WERI-Rb-1 (cell line): Measurements from ENCODE around the gene SLC25A23.
"Not testable (repeated sequence)": the region's sequence is repeated elsewhere in the genome, so short reads cannot be mapped to it uniquely, and the experiment has no call there.

Experiments
- DNase-seq: peaks from one replicate; pipeline ENCODE4 v3.0.0-alpha.2; 2020
- H3K27ac ChIP-seq: fragments of 250-450 bp; sonication (Bioruptor Pico); 2 replicates; pipeline ENCODE4 v1.5.1; 2020; ENCODE audit warnings: mild to moderate bottlenecking, moderate library complexity
- H3K27me3 ChIP-seq: fragments of 250-450 bp; sonication (Bioruptor Pico); 2 replicates; pipeline ENCODE4 v1.5.1; 2021; ENCODE audit warnings: mild to moderate bottlenecking, low read depth, moderate library complexity; ENCODE audit not compliant: insufficient read depth, severe bottlenecking
- H3K36me3 ChIP-seq: fragments of 250-450 bp; sonication (Bioruptor Pico); 2 replicates; pipeline ENCODE4 v1.5.1; 2020; ENCODE audit warnings: mild to moderate bottlenecking, moderate library complexity
- H3K4me3 ChIP-seq: 2 replicates; pipeline ENCODE4 v1.5.1; 2011; ENCODE audit warnings: low read depth, mild to moderate bottlenecking, control low read depth, low read length
- H3K9me3 ChIP-seq: fragments of 250-450 bp; sonication (Bioruptor Pico); 2 replicates; pipeline ENCODE4 v1.5.1; 2021; ENCODE audit warnings: mild to moderate bottlenecking, moderate library complexity; ENCODE audit not compliant: severe bottlenecking
- TF ChIP-seq, protein P1 (sequence below): IDR thresholded peaks from 2 replicates; pipeline ENCODE4 v1.5.1; 2011; ENCODE audit warnings: low read depth, mild to moderate bottlenecking, control low read depth, inconsistent platforms, low read length

SLC25A23 gene

DNA sequence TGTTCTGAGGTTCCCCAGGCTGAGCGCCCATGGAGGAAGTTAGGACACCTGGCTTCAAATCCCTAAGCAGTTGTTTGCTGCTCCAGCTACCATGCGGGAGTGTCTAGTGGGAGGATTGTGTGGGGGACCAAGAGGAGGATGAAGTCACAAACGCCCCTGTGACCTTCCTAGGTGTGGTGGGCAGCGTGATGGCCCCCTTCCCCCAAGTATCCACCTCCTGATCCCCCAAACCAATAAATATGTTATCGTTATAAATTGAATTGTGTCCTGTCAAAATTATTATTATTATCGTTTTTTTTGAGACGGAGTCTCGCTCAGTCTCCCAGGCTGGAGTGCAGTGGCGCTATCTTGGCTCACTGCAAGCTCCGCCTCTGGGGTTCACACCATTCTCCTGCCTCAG is 25.9 kb downstream of the SLC25A23 start, which contains the start of gene SLC25A41:
TSS of gene SLC25A41 (minus strand) at position 101 of the 400 bp plus-strand sequence. CDS start at position 31, 70 bp downstream.
- Histone ChIP-seq H3K36me3 (no peaks in the 10 kb centered on the region), H3K27me3 (no peaks in the 10 kb centered on the region), H3K27ac (no peak within 1 kb of the TSS), H3K4me3 (no peak within 1 kb of the TSS), H3K9me3 (no peaks in the 10 kb centered on the region)
- DNase-seq, result no peak
- TF ChIP-seq, protein P1, sequence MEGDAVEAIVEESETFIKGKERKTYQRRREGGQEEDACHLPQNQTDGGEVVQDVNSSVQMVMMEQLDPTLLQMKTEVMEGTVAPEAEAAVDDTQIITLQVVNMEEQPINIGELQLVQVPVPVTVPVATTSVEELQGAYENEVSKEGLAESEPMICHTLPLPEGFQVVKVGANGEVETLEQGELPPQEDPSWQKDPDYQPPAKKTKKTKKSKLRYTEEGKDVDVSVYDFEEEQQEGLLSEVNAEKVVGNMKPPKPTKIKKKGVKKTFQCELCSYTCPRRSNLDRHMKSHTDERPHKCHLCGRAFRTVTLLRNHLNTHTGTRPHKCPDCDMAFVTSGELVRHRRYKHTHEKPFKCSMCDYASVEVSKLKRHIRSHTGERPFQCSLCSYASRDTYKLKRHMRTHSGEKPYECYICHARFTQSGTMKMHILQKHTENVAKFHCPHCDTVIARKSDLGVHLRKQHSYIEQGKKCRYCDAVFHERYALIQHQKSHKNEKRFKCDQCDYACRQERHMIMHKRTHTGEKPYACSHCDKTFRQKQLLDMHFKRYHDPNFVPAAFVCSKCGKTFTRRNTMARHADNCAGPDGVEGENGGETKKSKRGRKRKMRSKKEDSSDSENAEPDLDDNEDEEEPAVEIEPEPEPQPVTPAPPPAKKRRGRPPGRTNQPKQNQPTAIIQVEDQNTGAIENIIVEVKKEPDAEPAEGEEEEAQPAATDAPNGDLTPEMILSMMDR, result no peak

DNA sequence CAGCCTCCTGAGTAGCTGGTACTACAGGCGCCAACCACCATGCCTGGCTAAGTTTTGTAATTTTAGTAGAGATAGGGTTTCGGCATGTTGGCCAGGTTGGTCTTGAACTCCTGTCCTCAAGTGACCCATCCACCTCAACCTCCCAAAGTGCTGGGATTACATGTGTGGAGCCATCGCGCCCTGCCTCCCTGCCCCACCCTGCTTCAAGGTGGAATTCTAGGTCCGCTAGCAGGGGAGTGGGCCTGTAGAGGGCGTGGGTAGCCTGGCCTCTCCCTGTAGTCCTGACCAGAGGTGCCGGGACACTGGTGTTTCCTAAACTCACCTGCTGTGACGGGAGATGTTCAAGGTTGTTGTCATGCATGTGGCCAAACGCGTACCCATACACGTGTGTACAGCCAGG is 26.4 kb downstream of the SLC25A23 start:
- no peak overlapping the region for H3K4me3 ChIP-seq
- H3K36me3 ChIP-seq, result no peaks in the 10 kb centered on the region
- no peaks in the 10 kb centered on the region for H3K27me3 ChIP-seq
- no peak overlapping the region for H3K27ac ChIP-seq
- TF ChIP-seq, protein P1, result 0 out of 2 replicates have a peak, but pooled peaks have one; percentile 4
- DNase-seq, result no peak
- no peaks in the 10 kb centered on the region for H3K9me3 ChIP-seq

DNA sequence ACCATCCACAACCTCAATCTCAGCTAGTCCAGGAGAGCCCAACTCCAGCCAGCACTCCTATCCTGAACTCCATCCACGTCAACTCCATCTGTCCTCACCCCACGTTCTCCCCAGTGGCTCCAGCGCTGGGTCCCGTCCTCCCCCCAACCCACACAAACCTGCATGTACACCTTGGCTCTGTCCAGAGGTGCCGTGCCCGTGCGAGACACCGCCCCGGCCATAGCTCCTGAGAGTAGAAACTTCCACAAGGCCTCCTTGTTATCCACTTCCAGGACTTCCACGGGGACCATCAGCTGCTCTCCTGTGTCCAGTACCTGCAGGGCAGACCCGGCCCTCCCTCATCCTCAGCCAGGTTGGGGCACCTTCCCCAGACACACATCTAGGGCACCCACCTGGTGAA is 27.7 kb downstream of the SLC25A23 start:
- H3K9me3 ChIP-seq, result no peaks in the 10 kb centered on the region

DNA sequence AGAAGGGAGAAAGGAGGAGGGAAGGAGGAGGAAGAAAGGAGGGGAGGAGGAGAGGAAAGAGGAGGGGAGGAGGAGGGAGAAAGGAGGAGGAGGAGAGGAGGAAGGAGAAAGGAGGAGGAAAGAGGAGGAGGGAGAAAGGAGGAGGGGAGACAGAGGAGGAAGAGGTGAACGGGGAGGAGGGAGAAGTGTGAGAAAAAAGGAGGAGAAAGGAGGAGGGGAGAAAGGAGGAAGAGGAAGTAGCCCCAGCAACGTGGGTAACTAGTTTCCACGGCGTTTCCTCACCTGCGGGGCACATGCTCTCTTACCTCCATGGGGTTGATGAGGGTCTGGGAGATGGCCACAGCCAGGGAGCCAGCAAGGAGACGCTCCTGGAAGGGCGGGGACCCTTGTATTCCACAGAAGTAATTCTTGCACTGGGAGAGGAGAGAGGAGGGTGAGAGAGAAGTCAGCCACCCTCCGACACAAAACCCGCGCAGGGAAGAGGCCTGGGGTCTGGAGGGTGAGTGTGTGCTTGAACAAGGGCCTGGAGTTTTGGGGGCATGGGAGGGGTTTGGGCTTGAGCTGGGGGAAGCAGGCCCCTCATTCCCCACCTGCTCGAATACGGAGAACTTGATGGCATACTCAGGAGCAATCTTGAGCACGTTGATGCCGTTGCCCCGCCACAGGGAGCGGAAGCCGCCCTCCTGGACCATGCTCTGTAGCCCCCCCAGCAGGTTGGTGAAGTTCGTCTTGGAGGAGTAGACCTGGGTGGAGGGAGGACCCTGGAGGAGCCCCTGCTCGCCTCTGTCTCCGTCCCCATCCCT is 30.0 kb downstream of the SLC25A23 start:
- DNase-seq, result no peak
- TF ChIP-seq, protein P1, result no peak
- Histone ChIP-seq H3K9me3 (peaks cover 5% of the 10 kb centered on the region), H3K27me3 (no peaks in the 10 kb centered on the region), H3K36me3 (no peaks in the 10 kb centered on the region), H3K27ac (no peak overlapping the region), H3K4me3 (no peak overlapping the region)

More for the DNA sequence above, 27.7 kb downstream of the SLC25A23 start:
- Histone ChIP-seq H3K36me3 (no peaks in the 10 kb centered on the region), H3K27me3 (no peaks in the 10 kb centered on the region), H3K27ac (no peak overlapping the region), H3K4me3 (no peak overlapping the region)
- no peak for DNase-seq
- TF ChIP-seq, protein P1, result no peak

DNA sequence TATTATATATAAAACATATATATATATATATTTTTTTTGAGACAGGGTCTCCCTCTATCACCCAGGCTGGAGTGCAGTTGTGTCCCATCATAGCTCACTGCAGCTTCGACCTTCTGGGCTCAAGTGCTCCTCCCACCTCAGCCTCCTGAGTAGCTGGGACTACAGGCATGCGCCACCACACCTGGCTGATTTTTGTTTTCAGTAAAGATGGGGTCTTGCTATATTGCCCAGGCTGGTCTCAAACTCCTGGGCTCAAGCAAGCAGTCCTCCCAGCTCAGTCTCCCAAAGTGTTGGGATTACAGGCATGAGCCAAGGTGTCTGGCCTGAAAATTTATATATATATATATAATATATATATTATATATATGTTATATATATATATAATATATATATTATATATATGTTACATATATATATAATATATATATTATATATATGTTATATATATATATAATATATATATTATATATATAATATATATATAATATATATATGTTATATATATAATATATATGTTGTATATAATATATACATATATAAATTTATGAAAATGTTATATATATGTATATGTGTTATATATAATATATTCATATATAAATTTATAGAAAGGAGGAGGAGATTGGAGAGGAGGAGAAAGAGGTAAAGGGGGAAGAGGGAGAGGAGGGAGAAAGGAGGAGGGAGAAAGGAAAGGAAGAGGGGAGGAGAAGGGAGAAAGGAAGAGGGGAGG is 30.7 kb downstream of the SLC25A23 start:
- not testable (repeated sequence) for H3K36me3 ChIP-seq, H3K4me3 ChIP-seq, H3K27ac ChIP-seq, H3K9me3 ChIP-seq, H3K27me3 ChIP-seq, DNase-seq

DNA sequence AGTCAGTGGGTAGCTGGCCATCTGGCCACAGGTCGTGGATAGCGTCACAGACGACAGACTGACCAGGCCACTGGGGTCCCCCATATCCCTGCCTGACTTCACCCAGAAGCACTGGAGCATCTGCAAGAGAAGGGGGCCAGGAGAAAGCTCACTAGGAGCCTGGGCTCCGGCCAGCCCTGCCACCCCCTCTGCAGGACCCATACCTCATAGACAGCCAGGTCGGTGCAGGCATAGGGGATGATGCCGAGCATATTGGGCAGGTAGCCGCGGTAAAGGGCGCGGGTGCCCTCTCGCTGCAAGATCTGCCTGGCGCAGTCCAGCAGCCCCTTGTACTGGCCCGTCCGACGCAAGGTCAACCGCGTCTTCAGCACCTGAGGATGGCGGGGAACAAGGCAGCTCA is 32.5 kb downstream of the SLC25A23 start:
- DNase-seq, result no peak
- Histone ChIP-seq H3K27me3 (no peaks in the 10 kb centered on the region), H3K36me3 (peaks cover 15% of the 10 kb centered on the region), H3K9me3 (peaks cover 5% of the 10 kb centered on the region), H3K27ac (no peak overlapping the region), H3K4me3 (no peak overlapping the region)
- TF ChIP-seq, protein P1, result no peak
